HAP-1 (cell line): ENCODE measurements around the gene BRD9.
"Not testable (repeated sequence)": the region's sequence is repeated elsewhere in the genome, so short reads cannot be mapped to it uniquely, and the experiment has no call there.

ENCODE experiments used
- DNase-seq, 2 experiments: peaks; one replicate each; pipeline ENCODE4 v3.0.0-alpha.2; 2016 to 2020; ENCODE audit warnings: low spot score in 2 of 2
- H3K27me3 ChIP-seq: fragments of 250-450 bp; sonication (Bioruptor Pico); 2 replicates; pipeline ENCODE4 v1.5.1; 2020; ENCODE audit warnings: low read depth, mild to moderate bottlenecking, moderate library complexity
- H3K36me3 ChIP-seq: fragments of 250-450 bp; sonication (Bioruptor Pico); replicated peaks from 2 replicates; pipeline ENCODE4 v1.5.1; 2020; ENCODE audit warnings: mild to moderate bottlenecking
- H3K4me1 ChIP-seq: fragments of 250-450 bp; sonication (Bioruptor Pico); 2 replicates; pipeline ENCODE4 v1.5.1; 2020; ENCODE audit warnings: mild to moderate bottlenecking
- H3K4me3 ChIP-seq: fragments of 250-450 bp; sonication (Bioruptor Pico); 2 replicates; pipeline ENCODE4 v1.5.1; 2020; ENCODE audit warnings: mild to moderate bottlenecking, moderate library complexity
- H3K9me3 ChIP-seq: fragments of 250-450 bp; sonication (Bioruptor Pico); 2 replicates; pipeline ENCODE4 v1.5.1; 2020; ENCODE audit warnings: mild to moderate bottlenecking, moderate library complexity
- in situ Hi-C: fragments of 300-500 bp; cut with MboI; formaldehyde crosslinking; loops from 3 replicates; pipeline ENCODE4 v1.14.3; 2020; ENCODE audit warnings: low sequenced_read_pairs, inconsistent platforms, mixed read lengths

BRD9 gene

GRCh38 chr5:918717-919116, 26.1 kb upstream of the BRD9 start:
- H3K4me3 ChIP-seq, DNase-seq, in situ Hi-C loops, H3K27me3 ChIP-seq, H3K9me3 ChIP-seq: not testable (repeated sequence)
- Histone ChIP-seq H3K4me1 (peaks cover 14% of the 10 kb centered on the region), H3K36me3 (peaks cover 48% of the 10 kb centered on the region)

GRCh38 chr5:916441-917293, 24.1 kb upstream of the BRD9 start:
- Histone ChIP-seq H3K4me1 (peaks cover 14% of the 10 kb centered on the region), H3K27me3 (no peaks in the 10 kb centered on the region), H3K9me3 (no peaks in the 10 kb centered on the region), H3K36me3 (peaks cover 67% of the 10 kb centered on the region), H3K4me3 (no peak overlapping the region)
- no peak for DNase-seq
- in situ Hi-C loops = no loop called here

- H3K36me3 ChIP-seq = peaks cover 70% of the 10 kb centered on the region
- H3K4me3 ChIP-seq = no peak overlapping the region
- peaks cover 14% of the 10 kb centered on the region for H3K4me1 ChIP-seq
- DNase-seq = no peak
- no peaks in the 10 kb centered on the region for H3K9me3 ChIP-seq
- in situ Hi-C loops = no loop called here
- H3K27me3 ChIP-seq = no peaks in the 10 kb centered on the region
Measured at GRCh38 chr5:915946-916345, 23.3 kb upstream of the BRD9 start.

- H3K36me3 ChIP-seq = peaks cover 73% of the 10 kb centered on the region
- H3K9me3 ChIP-seq, in situ Hi-C loops, H3K27me3 ChIP-seq, DNase-seq, H3K4me3 ChIP-seq: not testable (repeated sequence)
- peaks cover 14% of the 10 kb centered on the region for H3K4me1 ChIP-seq
Measured at GRCh38 chr5:915346-915745, 22.7 kb upstream of the BRD9 start.

GRCh38 chr5:914612-915011, 22.0 kb upstream of the BRD9 start:
- no peak for DNase-seq
- no peaks in the 10 kb centered on the region for H3K9me3 ChIP-seq
- no peak overlapping the region for H3K4me3 ChIP-seq
- in situ Hi-C loops = no loop called here
- H3K27me3 ChIP-seq = no peaks in the 10 kb centered on the region
- peaks cover 8% of the 10 kb centered on the region for H3K4me1 ChIP-seq
- peaks cover 79% of the 10 kb centered on the region for H3K36me3 ChIP-seq

GRCh38 chr5:914174-914573, 21.6 kb upstream of the BRD9 start:
- Histone ChIP-seq H3K36me3 (peaks cover 84% of the 10 kb centered on the region), H3K9me3 (no peaks in the 10 kb centered on the region), H3K4me3 (no peak overlapping the region), H3K27me3 (no peaks in the 10 kb centered on the region), H3K4me1 (peaks cover 4% of the 10 kb centered on the region)
- DNase-seq = no peak
- in situ Hi-C loops = no loop called here

- DNase-seq = peak in 1 of 2 experiments; percentile 28
- Histone ChIP-seq H3K36me3 (peaks cover 86% of the 10 kb centered on the region), H3K9me3 (no peaks in the 10 kb centered on the region), H3K27me3 (no peaks in the 10 kb centered on the region), H3K4me1 (no peaks in the 10 kb centered on the region), H3K4me3 (no peak overlapping the region)
- in situ Hi-C loops = no loop called here
Measured at GRCh38 chr5:912280-913091, 19.9 kb upstream of the BRD9 start.

GRCh38 chr5:911601-912000, 19.0 kb upstream of the BRD9 start:
- in situ Hi-C loops = no loop called here
- no peak for DNase-seq
- Histone ChIP-seq H3K36me3 (peaks cover 82% of the 10 kb centered on the region), H3K4me1 (no peaks in the 10 kb centered on the region), H3K4me3 (no peak overlapping the region), H3K27me3 (no peaks in the 10 kb centered on the region), H3K9me3 (no peaks in the 10 kb centered on the region)

GRCh38 chr5:910769-911160, 18.2 kb upstream of the BRD9 start:
- no peak for DNase-seq
- in situ Hi-C loops = no loop called here

GRCh38 chr5:909994-910768, 17.6 kb upstream of the BRD9 start:
- in situ Hi-C loops = no loop called here
- H3K9me3 ChIP-seq = no peaks in the 10 kb centered on the region
- DNase-seq = no peak
- no peaks in the 10 kb centered on the region for H3K27me3 ChIP-seq
- peaks cover 82% of the 10 kb centered on the region for H3K36me3 ChIP-seq
- H3K4me3 ChIP-seq = no peak overlapping the region
- H3K4me1 ChIP-seq = no peaks in the 10 kb centered on the region

More at GRCh38 chr5:910769-911160, 18.2 kb upstream of the BRD9 start:
- Histone ChIP-seq H3K9me3 (no peaks in the 10 kb centered on the region), H3K36me3 (peaks cover 79% of the 10 kb centered on the region), H3K27me3 (no peaks in the 10 kb centered on the region), H3K4me3 (no peak overlapping the region), H3K4me1 (no peaks in the 10 kb centered on the region)

GRCh38 chr5:909086-909485, 16.5 kb upstream of the BRD9 start:
- in situ Hi-C loops = no loop called here
- Histone ChIP-seq H3K36me3 (peaks cover 84% of the 10 kb centered on the region), H3K4me1 (no peaks in the 10 kb centered on the region), H3K27me3 (no peaks in the 10 kb centered on the region), H3K4me3 (no peak overlapping the region), H3K9me3 (no peaks in the 10 kb centered on the region)
- DNase-seq = no peak

GRCh38 chr5:908172-908571, 15.6 kb upstream of the BRD9 start:
- no peaks in the 10 kb centered on the region for H3K9me3 ChIP-seq
- in situ Hi-C loops = no loop called here
- peaks cover 82% of the 10 kb centered on the region for H3K36me3 ChIP-seq
- no peaks in the 10 kb centered on the region for H3K27me3 ChIP-seq
- H3K4me1 ChIP-seq = no peaks in the 10 kb centered on the region
- no peak for DNase-seq
- H3K4me3 ChIP-seq = no peak overlapping the region

- in situ Hi-C loops = no loop called here
Measured at GRCh38 chr5:907366-907910, 14.8 kb upstream of the BRD9 start.

More at GRCh38 chr5:907366-907910, 14.8 kb upstream of the BRD9 start:
- Histone ChIP-seq H3K9me3 (no peaks in the 10 kb centered on the region), H3K27me3 (no peaks in the 10 kb centered on the region), H3K4me1 (no peaks in the 10 kb centered on the region), H3K36me3 (peaks cover 83% of the 10 kb centered on the region), H3K4me3 (no peak overlapping the region)
- no peak for DNase-seq
